Activated CD4-positive, alpha-beta T cell treated with anti-CD3 and anti-CD28 coated beads, Interleukin-2, amount 50 U/mL, for 16 hours (primary cell): Measurements from ENCODE around the gene TP53TG3.
"Not testable (repeated sequence)": the region's sequence is repeated elsewhere in the genome, so short reads cannot be mapped to it uniquely, and the experiment has no call there.

Source experiments
- DNase-seq: peaks from one replicate; pipeline ENCODE4 v3.0.0-alpha.2; 2020

TP53TG3 gene

GRCh38 chr16:32676065-32676464 lies at the start of gene TP53TG3:
Gene TP53TG3 (minus strand): TSS chr16:32676165. CDS start chr16:32676097, 68 bp downstream.
- DNase-seq: not testable (repeated sequence)

DNA sequence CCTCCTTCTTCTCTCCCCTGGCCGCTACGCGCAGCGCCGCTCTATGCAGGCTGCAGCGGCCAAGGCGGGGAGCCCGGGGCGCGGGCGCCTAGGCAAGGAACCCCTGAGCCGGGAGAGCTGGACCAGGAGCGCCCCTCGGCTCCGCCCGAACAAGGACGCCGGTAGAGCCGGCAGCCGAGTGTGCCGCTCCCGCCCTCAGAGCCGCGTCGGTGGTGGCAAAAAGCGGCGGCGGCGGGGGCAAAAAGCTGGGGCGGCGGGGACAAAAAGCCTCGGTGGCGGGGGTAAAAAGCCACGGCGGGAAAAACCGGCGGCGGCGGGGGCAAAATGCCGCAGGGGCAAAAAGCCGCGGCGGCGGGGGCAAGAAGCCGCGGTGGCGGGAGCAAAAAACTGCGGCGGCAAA lies 25.1 kb downstream of the TP53TG3 start:
- not testable (repeated sequence) for DNase-seq

GRCh38 chr16:32647562-32647961 lies 28.4 kb downstream of the TP53TG3 start:
- not testable (repeated sequence) for DNase-seq

DNA sequence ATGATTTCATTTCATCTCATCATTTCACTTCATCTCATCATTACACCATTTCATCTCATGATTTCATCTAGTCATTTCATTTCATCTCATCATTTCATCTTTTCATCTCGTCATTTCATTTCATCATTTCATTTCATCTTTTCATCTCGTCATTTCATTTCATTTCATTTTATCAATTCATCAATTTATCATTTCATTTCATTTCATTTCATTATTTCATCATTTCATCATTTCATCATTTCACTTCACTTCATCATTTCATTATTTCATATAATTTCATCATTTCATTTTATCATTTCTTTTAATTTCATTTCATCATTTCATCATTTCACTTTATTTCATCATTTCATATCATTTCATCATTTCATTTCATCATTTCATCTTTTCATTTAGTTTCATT lies 29.2 kb downstream of the TP53TG3 start:
- not testable (repeated sequence) for DNase-seq

- DNase-seq: not testable (repeated sequence)
Measured at GRCh38 chr16:32646177-32646576, 29.8 kb downstream of the TP53TG3 start.

- not testable (repeated sequence) for DNase-seq
Measured at GRCh38 chr16:32645278-32645908, 30.6 kb downstream of the TP53TG3 start.

DNA sequence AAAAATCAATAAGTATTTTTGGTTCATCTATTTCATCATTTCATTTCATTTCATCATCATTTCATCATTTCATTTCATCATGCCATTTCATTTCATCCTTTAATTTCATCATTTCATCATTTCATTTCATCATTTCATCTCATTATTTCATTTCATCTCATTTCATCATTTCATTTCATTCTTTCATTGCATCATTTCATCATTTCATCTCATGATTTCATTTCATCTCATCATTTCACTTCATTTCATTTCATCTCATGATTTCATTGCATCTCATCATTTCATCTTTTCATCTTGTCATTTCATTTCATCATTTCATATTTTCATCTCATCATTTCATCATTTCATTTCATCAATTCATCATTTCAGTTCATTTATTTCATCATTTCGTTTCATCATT lies 31.2 kb downstream of the TP53TG3 start:
- not testable (repeated sequence) for DNase-seq

GRCh38 chr16:32637614-32638013 lies 38.4 kb downstream of the TP53TG3 start:
- DNase-seq: not testable (repeated sequence)

DNA sequence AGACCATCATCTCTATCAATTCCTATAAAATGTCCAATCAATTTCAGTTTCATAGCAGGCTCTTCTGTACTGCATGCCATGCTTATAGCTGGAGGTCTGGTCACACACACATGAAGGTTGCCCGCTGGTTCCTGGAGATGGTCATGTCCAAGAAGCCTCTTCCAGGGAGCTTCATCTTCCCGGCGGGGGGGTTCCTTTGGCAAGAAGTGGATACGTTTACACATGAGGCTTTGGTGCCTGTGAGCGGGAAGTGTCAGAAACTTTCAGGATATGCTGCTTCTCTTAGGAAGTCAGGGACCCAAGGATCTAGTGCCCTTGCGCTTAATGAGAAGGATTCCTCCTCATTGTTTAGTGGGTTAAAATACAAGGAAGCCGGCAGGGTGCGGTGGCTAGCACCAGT lies 43.9 kb downstream of the TP53TG3 start:
- not testable (repeated sequence) for DNase-seq
